HG03159 (cell line): ENCODE measurements around the gene RPS6KA3.

Experiments
- ATAC-seq: cut with Tn5 transposase; IDR thresholded peaks from one replicate; pipeline ENCODE4 v1.9.1; 2021; ENCODE audit warnings: mild to moderate bottlenecking, moderate library complexity; ENCODE audit not compliant: unreplicated experiment

Gene RPS6KA3

DNA sequence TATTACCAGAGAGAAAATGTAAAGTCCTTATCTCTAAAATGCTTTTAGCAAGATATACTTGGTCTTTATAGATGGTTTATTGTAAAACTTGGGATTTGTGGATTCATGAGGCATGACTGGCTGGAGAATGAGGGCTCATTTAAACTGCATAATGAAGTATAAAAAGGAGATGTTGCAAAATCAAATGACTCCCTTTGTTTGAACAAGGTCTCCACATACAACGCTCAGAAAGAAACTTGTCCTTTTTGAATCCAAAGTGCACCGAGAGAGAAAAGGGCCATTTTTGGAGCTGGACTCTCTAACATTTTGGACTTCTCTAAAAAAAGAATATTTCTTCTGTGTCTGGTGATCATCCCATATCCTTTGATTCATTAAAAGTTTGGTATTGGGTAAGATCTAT, 117.4 kb downstream of the RPS6KA3 start:
- no peak for ATAC-seq

DNA sequence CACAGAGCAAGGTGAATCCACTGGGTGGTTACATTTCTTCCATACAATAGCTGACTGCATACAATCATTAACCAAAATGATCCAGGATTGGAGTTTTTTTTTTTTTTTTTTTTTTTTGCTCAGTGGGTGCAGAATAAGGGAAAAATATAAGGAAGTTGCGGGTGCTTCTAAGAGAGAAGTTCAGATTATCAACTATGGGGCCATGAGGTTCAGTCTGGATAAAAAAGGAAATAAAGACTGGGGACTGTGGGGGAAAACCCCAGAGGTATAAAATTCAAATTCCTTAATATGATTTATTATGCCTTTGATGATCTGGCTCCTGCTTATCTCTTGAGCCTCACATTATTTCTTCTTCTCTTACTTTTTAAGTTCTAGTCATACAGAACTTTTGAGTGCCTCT, 119.1 kb downstream of the RPS6KA3 start:
- no peak for ATAC-seq

DNA sequence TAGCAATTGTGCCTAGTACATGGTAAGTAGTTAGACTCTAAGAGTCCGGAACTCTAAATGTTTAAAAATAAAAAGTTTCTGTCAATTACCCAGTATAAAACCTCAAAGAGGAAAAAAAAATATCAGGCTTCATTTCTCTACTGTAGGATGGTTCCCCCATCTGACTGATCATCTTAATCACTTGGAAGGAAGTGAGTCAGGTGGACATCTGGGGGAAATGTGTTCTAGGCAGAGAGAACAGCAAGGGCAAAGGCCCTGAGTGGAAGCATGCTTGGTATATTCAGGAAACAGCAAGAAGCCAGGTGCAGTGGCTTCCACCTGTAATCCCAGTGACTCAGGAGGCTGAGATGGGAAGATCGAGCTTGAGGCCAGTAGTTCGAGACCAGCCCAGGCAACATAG, 122.2 kb downstream of the RPS6KA3 start:
- ATAC-seq = no peak

DNA sequence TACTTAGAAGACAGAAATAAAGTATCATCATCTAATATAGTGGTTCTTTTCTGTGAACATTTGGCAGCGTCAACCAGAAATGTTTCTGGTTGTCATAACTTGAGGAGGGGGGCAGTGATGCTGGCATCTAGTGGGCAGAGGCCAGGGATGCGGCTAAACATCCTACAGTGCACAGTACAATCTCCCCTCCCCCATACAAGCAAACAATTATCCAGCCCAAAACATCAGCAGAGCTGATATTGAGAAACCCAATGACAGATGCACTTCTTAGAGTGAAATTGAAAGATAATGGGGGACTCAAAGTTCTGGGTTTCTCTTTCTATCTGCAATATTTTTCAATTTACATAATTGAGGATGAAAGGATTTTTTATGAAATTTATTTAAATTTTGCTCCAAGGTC, 123.1 kb downstream of the RPS6KA3 start:
- ATAC-seq = no peak

DNA sequence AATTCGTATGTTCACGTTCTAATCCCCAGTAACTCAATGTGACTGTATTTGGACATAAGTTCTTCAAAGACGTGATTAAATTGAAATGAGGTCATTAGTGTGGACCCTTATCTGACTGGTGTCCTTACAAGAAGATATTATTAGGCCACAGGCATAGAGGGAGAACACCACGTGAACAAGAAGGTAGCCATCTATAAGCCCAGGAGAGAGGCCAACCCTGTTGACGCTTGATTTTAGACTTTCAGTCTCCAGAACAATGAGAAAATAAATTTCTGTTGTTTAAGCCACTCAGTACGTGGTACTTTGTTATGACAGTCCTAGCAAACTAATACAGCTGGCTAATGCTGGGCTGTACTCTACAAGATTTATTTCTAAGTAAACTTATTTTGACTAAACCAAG, 123.6 kb downstream of the RPS6KA3 start:
- ATAC-seq = no peak

DNA sequence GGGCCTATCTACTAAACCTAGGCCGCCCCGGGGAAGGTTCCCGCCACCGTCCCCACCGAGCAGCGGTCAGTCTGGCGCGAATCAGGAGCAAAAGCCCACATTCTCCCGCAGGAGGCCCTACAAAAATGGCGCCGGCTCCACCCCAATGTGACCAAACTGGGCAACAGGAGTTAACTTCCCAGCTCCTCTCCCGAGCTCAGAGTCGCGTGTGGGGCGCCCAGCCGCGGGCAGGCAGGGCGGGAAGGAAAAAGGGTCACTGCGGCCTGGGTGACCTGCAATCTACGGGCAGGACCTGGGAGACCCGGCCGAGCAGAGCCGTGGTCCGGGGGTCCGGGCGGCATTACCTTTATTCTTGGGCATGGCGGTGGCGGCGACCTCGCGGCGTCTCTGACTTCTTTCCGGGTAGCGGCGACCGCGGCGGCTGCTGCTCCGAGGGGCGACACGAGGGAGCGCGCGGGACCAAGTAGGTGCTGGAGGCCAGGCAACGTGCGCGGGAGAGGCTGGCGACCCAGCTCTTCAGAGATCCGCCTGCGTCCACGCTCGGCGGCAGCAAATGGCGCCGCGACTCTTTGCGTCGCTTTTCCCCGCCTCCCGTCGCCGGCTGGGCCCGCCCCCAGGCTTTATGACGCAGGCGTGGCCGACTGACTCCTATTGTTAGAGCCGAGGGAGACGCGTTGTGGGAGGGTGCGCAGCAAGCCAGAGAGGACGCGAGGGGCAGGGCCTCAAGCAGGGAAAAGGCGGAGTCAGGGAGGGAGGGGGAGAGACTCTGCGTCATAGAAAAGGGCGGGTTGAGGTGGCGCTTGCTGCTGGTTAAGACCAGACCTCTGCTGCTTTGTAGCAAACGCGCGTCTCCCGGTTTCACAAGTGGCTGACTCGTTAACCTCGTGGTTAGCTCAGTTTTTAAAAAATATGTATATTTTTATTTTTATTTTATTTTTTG, 125.2 kb downstream of the RPS6KA3 start, which contains the start of gene EIF1AX:
Gene EIF1AX, minus strand, starts transcription at position 558 of the 940 bp plus-strand sequence. Its CDS starts 198 bp downstream, at position 360.
- peak; percentile 98 for ATAC-seq

DNA sequence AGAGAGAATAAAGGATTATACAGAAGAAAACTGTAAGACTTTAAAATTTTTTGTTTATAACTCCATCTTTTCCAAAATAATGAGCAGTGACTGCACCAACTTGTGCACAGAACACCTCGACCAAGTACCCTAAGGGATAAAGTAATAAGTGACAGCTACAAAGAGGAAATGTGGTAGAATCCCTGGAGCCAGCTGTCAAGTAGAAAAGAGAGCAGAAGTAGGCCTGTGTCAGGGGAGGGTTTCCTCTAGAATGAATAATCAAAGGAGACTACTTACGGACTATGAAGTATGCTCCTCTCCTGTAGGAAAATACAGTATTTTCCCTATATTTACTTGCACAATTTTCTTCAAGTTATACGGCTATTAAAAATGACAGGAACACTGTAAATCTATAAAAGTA, 126.3 kb downstream of the RPS6KA3 start:
- ATAC-seq = no peak

DNA sequence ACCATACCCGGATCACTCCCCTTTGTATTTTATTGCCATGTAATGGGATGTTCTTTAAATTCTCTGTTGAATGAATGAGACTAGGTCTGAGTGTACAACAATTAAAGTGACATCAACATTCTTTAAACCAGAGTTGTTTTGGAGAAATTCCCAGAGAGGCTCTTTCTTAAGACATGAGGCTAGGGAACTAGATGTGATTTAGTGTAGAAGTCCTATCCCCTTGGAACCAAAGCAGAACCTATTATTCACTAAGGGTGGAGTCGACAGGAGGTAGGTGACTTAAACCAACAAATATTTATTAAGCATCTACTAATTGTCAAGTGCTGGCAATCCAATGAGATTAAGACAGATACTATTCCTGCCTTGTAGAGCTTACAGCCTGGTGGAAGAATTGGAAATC, 126.7 kb downstream of the RPS6KA3 start:
- no peak for ATAC-seq

DNA sequence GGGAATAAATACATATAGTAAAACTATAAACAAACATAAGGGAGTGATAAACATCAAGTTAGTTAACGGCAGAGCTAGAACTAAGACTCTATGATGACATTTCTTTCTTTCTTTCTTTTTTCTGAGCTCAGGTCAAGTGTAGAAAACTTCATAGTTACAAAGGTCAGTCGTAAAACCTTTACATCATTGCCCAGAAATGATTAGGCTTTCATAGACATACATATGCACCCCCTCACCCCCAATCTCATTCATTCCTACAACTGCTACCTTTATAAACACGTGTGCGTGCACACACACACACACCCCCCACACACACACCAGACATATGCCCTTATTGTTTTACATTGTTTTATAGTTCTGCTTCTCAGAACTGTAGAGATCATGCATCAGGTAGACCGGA, 130.8 kb downstream of the RPS6KA3 start:
- ATAC-seq = no peak

DNA sequence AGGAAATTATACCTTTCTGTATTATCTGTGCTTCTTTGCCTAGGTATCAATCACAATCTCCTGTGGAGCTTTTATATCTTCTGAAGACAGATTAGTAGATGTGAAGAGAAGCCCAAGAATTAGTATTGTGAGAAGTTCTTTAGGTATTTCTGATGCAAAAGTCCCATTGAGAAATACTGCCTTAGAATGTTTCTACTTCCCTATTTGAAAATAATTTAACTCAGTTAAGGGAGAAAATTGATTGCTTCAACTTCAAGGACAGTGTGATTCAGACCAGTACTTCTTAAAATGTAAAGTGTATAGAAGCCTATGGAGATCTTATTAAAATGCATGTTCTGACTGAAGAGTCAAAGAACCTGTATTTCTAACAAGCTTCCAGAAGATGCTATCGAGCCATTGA, 134.0 kb downstream of the RPS6KA3 start:
- ATAC-seq = no peak

DNA sequence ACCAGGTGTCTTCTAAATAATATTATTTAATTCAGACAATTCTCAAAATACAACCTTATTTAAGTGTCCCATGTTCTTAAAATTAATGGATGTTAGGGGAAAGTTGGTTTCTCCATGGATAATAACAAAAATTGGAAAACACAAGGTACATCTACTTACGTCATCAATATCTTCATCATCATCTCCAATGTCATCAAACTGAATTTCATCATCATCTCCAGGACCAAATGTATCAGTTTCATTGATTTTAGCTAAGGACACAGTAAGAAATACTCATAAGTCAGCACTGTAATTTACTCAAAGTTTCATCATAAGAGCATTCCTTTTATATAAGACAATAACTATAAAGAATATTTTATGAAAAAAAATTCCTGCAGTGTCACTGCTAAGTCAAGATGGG, 136.4 kb downstream of the RPS6KA3 start:
- ATAC-seq = no peak

DNA sequence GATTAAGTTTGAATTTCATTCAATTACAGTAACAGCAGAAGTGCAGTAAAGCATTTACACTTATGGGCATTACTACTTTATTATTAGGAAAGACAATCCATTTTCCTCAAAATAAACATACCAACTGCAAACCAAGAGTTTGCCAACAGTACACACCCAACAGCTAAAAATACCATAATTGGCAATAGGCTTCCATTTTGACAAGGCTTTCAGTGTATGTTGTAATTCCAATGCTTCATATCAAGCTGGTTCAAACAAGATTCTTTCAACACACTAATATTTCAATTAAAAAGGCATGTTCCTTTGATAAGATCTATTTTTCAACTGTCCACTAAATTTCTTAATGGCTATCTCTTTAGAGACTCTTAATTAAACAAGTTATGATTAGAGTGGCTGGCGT, 137.2 kb downstream of the RPS6KA3 start:
- no peak for ATAC-seq

DNA sequence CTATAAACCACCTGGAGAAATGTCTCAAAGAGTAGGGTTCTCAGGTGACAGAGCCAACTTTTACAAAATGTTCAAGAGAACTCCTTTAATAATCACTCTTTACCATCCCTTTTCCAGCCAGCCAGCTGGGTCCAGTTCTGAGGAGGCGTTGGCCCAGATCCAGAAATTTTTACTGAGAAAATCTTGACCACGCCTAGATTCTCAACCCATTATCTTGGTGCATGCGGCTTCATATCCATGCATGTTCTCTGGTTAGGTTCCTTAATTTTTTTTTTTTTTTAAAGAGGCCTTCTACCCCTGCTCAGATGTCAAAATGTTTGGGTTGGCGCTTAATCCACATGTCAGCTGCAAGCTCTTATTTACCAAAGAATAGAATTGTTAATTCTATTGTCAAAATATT, 138.0 kb downstream of the RPS6KA3 start:
- ATAC-seq = no peak

DNA sequence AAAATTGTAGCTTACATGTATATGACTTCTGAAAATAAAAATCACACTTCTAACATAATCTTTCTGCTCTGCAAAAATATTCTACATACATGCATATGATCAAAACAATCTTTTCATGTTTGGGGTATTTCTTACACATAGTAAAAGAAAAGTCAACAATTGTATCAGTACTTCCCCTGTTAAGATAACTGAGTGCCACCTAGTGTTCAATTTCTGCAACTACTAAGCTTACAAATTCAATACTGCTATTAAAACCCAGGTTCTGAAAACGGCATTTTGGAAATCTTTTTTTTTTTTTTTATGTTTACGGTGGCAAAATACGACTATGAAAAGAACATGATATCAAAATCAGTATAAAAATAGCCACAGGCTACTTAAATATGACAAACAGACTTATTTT, 139.3 kb downstream of the RPS6KA3 start:
- ATAC-seq = peak; percentile 68

DNA sequence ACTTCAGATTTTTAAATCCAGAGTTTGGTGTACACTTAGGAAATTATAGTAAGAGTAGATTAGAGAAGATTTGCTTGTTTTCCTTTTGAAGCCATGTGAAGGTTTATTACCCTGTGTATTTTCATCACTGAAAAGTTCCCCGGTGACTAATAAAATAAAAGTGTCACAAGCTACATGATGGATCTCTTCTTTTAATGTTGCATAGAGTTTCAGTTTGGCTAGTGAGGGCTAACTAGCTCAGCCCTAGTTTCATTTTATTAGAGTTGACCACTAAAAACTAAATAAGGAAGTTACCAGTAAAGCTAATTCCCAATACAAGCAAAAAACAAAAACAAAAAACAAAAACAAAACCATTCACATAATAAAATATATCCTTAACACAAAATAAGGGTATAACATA, 139.9 kb downstream of the RPS6KA3 start:
- peak; percentile 60 for ATAC-seq

DNA sequence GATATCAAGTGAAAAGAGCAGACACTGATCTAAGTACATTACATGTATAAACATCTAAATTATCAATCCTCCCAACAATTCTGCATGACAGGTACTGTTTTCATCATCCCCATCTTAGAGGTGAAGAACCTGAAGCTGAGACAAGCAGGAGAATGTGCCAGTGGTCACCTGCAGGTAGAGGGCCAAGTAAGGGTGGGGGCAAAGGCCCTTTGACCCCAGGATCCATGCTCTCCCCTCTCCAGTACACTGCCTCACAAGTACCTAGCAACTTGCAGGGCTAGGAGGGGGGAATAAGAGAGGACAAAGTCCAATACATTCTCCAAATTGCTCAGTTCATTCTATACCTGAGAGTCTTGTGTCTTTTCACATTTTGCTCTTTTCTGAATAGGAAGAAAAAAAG, 141.7 kb downstream of the RPS6KA3 start:
- ATAC-seq = no peak

DNA sequence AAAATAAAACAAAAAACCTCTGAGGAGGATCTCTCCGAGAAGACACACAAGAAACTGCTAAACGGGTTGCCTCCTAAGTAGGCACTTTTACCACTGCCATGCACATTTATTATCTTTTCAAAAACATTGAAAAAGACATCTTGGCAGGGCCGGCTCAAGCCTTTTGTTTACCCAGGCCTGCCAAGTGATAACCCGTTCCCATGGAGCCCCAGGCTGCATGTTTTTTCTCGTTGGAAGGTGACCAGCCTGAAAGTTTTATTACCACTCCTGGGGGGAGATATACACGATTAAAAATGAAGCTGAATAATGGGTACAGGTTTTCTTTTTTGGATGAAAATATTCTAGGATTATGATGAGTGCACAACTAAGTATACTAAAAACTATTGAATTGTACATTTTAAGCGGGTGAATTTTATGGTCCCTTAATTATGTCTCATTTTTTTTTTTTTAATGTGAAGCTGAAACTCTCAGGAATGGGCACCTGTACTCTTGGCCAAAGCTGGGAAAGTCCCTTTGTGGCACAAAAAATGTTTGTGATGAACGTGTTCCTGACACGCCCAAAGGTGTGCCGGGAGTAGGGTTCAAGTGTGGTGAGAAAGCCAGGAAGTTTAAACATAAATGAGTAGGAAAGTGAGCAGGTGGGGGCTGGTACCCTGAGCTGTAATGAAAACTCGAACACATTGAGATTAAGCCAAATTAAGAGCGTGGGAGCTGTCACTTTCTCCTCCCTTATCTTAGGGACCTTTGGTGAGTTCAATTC, 148.5 kb downstream of the RPS6KA3 start:
- ATAC-seq = no peak

DNA sequence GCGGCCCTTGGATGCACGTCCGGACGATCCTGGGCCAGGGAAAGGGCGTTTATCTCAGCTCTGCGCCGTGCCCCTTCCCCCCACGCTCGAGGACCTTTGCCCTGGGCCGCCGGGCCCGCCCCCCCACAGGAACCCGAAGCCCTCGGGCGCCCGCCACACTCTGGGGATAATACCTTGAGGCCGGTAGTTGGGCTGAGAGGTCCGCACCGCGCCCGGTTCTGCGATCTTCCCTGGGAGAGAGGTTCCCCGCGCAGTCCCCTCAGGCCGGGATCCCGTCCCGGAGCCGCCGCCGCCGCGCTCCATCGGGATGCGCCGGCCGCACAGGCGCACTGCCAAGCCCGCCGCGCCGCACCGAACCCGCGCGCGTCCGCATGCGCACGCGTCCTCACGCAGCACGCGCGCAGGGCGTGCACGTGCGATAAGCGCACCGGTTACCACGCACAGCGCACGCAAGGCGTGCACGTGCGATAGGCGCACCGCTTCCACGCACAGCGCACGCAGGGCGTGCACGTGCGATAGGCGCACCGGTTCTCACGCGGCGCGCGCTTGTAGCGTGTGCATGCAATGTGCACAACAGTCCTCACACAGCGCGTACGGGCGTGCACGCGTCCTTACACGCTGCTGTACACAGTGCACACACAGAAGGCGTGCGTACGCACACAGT, 150.0 kb downstream of the RPS6KA3 start, which contains the start of gene MAP7D2:
Gene MAP7D2, minus strand, starts transcription at position 331 of the 664 bp plus-strand sequence. Its CDS starts 28 bp downstream, at position 303.
- ATAC-seq = no peak

DNA sequence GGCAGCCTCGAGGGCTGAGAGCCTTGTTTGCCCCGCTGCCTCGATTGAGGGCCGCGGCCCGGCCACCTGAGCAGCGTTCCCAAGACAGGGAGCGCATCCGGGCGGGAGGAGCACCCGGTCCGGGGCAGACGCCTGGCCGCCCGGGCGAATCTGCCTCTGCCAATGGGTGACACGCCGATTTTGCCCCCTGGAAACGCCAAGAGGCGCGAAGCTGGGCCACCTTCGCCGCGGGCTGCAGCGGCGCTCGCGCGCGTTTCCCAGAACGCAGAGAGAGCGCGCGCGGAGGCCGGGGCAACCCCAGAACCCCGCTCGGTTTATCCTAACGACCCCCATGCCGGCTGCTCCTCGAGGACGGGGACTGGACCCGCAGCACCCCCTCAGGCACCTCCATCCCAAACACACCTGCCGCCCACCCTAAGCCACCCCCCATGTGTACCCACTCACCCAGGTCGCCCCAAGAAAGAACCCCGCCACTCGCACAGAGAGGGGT, 150.6 kb downstream of the RPS6KA3 start:
- no peak for ATAC-seq

DNA sequence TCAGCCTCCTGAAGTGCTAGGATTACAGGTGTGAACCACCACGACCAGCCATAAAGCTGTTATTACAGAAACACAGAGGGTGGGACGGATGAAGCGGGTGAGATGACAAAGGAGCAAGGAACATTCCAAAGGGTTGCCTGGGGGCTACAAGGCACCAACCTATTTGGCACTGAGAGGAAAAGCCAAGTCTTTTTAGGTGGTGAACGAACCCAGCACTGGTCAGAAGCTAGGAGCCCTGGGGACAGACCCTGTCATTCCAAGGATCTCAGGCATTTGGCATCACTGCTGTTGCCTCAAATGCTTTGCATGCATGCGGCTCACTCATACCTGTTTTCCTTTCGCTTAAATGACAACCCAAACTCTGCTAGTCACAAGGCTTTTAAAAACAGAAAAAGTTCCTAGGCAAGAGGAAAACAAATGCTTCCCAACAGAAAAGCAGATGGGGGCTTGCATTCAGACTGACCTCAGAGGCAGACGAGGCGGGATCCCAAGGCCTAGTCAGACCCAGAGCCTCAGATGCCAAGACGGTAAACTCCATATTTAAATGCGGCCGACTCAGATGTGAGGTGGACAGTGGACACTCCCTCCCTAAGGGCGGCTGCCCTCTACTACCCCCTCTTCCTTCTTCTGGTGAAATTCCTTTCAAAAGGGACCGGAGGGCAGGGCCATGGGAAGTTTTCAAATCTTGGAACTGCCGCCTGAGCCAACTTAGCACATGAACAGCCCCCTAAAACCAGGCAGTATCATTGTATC, 154.5 kb downstream of the RPS6KA3 start:
- ATAC-seq = no peak
